ENCODE data around the gene CDC42EP4.

CDC42EP4 gene

GRCh38 chr17:73285603-73285908, 26.2 kb downstream of the CDC42EP4 start:
- H3K27me3 ChIP-seq (replicated peaks): no peaks in the 10 kb centered on the region
- peaks cover 14% of the 10 kb centered on the region for H3K36me3 ChIP-seq (replicated peaks)
- no peak for TF ChIP-seq CTCF (IDR thresholded peaks at IDR 0.05; ENCODE audit: low read depth, low read length, missing control alignments)
- no peak overlapping the region for H3K4me3 ChIP-seq (ENCODE audit: low read depth, low read length)
- DNase-seq: no peak
- no peak overlapping the region for H3K27ac ChIP-seq
- in situ Hi-C loops (cut with HindIII; ENCODE audit: low pct_ligation_motif_present, low sequenced_read_pairs): no loop called here

DNA sequence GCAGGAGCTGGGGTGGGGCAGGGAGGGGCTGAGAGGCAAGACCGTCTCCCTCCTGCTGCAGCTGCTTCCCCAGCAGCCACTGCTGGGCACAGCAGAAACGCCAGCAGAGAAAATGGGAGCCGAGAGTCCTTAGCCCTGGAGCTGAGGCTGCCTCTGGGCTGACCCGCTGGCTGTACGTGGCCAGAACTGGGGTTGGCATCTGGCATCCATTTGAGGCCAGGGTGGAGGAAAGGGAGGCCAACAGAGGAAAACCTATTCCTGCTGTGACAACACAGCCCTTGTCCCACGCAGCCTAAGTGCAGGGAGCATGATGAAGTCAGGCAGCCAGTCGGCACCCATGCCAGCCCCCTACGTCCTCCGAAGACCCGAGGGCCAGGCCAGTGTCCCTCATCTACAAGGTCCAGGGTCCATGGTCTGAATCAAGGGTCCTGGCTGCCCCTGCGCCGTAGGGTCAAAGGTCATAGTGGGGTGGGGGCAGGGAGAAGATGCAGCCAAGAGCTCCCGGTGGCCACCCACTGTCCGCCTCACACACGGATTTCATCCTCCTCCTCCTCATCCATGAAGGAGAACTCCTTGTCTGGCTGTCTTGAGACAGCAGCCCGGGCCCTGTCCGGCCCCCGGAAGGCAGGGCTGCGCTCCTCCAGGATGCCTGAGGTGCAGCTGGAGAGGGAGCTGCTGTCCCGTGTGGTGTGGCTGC, 26.7 kb downstream of the CDC42EP4 start:
- TF ChIP-seq CTCF (IDR thresholded peaks at IDR 0.05; ENCODE audit: low read depth, low read length, missing control alignments): no peak

DNA sequence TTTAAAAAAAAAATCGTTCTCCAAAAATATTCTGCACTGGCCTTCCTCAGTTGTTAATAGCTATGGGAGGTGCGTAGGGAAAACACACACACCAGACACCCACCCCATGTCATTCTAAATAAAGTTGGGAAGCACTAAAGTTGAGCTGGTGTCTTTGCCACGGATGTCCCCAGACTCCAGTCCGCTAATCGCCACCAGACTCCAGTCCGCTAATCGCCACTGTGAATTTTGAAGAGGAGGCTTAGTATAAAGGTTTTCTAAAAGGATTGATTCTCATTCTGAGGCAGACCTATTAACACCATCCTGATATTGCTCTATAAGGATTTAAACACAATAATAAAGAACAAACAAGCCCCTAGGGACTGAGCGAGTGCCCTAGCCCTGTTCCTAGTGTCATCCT, 27.4 kb downstream of the CDC42EP4 start:
- Histone ChIP-seq H3K4me3 (ENCODE audit: low read depth, low read length) (no peak overlapping the region), H3K27me3 (replicated peaks) (no peaks in the 10 kb centered on the region), H3K27ac (no peak overlapping the region), H3K36me3 (replicated peaks) (peaks cover 14% of the 10 kb centered on the region)
- no peak for TF ChIP-seq CTCF (IDR thresholded peaks at IDR 0.05; ENCODE audit: low read depth, low read length, missing control alignments)
- DNase-seq: no peak
- in situ Hi-C loops (cut with HindIII; ENCODE audit: low pct_ligation_motif_present, low sequenced_read_pairs): no loop called here

More for the DNA sequence above, 26.7 kb downstream of the CDC42EP4 start:
- Histone ChIP-seq H3K36me3 (replicated peaks) (peaks cover 14% of the 10 kb centered on the region), H3K27me3 (replicated peaks) (no peaks in the 10 kb centered on the region), H3K4me3 (ENCODE audit: low read depth, low read length) (no peak overlapping the region), H3K27ac (no peak overlapping the region)
- in situ Hi-C loops (cut with HindIII; ENCODE audit: low pct_ligation_motif_present, low sequenced_read_pairs): no loop called here
- DNase-seq: no peak

GRCh38 chr17:73283841-73284282, 27.9 kb downstream of the CDC42EP4 start:
- Histone ChIP-seq H3K27me3 (replicated peaks) (no peaks in the 10 kb centered on the region), H3K36me3 (replicated peaks) (peaks cover 14% of the 10 kb centered on the region), H3K27ac (no peak overlapping the region), H3K4me3 (ENCODE audit: low read depth, low read length) (no peak overlapping the region)
- TF ChIP-seq CTCF (IDR thresholded peaks at IDR 0.05; ENCODE audit: low read depth, low read length, missing control alignments): no peak
- DNase-seq: no peak
- in situ Hi-C loops (cut with HindIII; ENCODE audit: low pct_ligation_motif_present, low sequenced_read_pairs): no loop called here

GRCh38 chr17:73283250-73283649, 28.6 kb downstream of the CDC42EP4 start:
- H3K27me3 ChIP-seq (replicated peaks): no peaks in the 10 kb centered on the region
- no peak overlapping the region for H3K4me3 ChIP-seq (ENCODE audit: low read depth, low read length)
- no peak overlapping the region for H3K27ac ChIP-seq
- DNase-seq: no peak
- no peak for TF ChIP-seq CTCF (IDR thresholded peaks at IDR 0.05; ENCODE audit: low read depth, low read length, missing control alignments)
- H3K36me3 ChIP-seq (replicated peaks): peaks cover 14% of the 10 kb centered on the region
- in situ Hi-C loops (cut with HindIII; ENCODE audit: low pct_ligation_motif_present, low sequenced_read_pairs): no loop called here

GRCh38 chr17:73282629-73283028, 29.2 kb downstream of the CDC42EP4 start:
- Histone ChIP-seq H3K27me3 (replicated peaks) (no peaks in the 10 kb centered on the region), H3K36me3 (replicated peaks) (peaks cover 14% of the 10 kb centered on the region), H3K4me3 (ENCODE audit: low read depth, low read length) (no peak overlapping the region), H3K27ac (no peak overlapping the region)
- DNase-seq: no peak
- in situ Hi-C loops (cut with HindIII; ENCODE audit: low pct_ligation_motif_present, low sequenced_read_pairs): no loop called here
- no peak for TF ChIP-seq CTCF (IDR thresholded peaks at IDR 0.05; ENCODE audit: low read depth, low read length, missing control alignments)
